ENCODE measurements around the gene LAMC1.

- no peak for TF ChIP-seq CTCF (conservative IDR thresholded peaks at IDR 0.05; ENCODE audit: low read depth, low read length)
- TF ChIP-seq EZH2 (IDR thresholded peaks at IDR 0.05; ENCODE audit: low read length, unreplicated experiment), result no peak
- no peak for TF ChIP-seq EZH2phosphoT487 (IDR thresholded peaks at IDR 0.05; ENCODE audit: borderline replicate concordance, low read length)
These were observed 132.7 kb downstream of the LAMC1 start for GRCh38 chr1:183155939-183156338.

Data from PC-3 (cell line).